GM06990 (cell line): ENCODE results near the gene BRME1.

Experiments used
- DNase-seq: peaks from one replicate; pipeline ENCODE4 v3.0.0-alpha.2; 2011; ENCODE audit not compliant: insufficient read length; ENCODE audit errors: extremely low read depth
- H3K27me3 ChIP-seq: replicated peaks from 2 replicates; pipeline ENCODE4 v1.6.0; 2011; ENCODE audit warnings: low read length; ENCODE audit not compliant: control insufficient read depth, insufficient read depth
- H3K36me3 ChIP-seq: 2 replicates; pipeline ENCODE4 v1.5.1; 2011; ENCODE audit warnings: low read length; ENCODE audit not compliant: control insufficient read depth, insufficient read depth
- H3K4me3 ChIP-seq: replicated peaks from 2 replicates; pipeline ENCODE4 v1.5.1; 2011; ENCODE audit warnings: low read depth, mild to moderate bottlenecking, control low read depth, low read length
- TF ChIP-seq, protein P1 (sequence below): IDR thresholded peaks from 2 replicates; pipeline ENCODE4 v1.5.1; 2011; ENCODE audit warnings: low read length, control low read depth, mild to moderate bottlenecking, inconsistent platforms; ENCODE audit not compliant: insufficient read depth, poor library complexity, severe bottlenecking

Gene BRME1

DNA sequence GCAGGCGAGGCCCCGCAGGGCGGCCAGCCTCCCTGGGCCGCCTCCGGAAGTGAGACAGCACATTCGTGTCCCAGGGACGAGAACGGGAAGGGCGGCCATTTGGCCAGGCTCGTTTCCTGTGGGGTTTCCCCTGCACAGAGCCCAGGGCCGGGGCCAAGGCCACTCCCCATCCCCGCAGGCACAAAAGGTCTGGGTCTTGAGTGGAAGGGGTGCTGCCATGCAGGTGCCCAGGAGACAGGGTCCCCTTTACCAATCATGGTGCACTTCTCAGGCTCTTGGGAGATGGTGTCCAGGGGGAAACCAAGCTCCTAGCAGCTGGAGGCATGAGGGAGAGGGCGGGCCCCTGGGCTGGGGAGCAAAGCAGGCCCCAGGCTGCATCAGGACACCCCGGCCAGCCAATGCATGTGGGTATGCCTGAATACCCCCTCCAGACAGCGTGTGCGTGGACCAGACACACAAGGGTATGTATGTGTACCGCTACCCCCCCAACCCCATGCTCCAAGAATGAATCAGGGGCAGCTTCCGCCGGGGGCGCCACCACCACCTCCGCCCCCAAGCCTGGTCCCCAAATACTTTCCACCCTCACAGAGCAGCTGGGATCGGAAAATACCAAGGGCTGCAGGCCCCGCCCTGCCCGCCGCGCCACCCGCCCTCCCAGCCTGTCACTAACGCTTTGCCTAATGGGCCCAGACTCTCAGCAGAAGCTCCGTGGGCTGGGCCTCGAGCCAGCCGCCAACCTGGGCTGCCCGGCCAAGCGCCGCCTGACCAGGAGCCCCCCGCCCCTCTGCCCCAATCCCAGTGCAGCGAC lies 66.6 kb downstream of the BRME1 start:
- H3K27me3 ChIP-seq, result no peaks in the 10 kb centered on the region
- TF ChIP-seq, protein P1, sequence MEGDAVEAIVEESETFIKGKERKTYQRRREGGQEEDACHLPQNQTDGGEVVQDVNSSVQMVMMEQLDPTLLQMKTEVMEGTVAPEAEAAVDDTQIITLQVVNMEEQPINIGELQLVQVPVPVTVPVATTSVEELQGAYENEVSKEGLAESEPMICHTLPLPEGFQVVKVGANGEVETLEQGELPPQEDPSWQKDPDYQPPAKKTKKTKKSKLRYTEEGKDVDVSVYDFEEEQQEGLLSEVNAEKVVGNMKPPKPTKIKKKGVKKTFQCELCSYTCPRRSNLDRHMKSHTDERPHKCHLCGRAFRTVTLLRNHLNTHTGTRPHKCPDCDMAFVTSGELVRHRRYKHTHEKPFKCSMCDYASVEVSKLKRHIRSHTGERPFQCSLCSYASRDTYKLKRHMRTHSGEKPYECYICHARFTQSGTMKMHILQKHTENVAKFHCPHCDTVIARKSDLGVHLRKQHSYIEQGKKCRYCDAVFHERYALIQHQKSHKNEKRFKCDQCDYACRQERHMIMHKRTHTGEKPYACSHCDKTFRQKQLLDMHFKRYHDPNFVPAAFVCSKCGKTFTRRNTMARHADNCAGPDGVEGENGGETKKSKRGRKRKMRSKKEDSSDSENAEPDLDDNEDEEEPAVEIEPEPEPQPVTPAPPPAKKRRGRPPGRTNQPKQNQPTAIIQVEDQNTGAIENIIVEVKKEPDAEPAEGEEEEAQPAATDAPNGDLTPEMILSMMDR, result no peak
- peaks cover 8% of the 10 kb centered on the region for H3K36me3 ChIP-seq
- DNase-seq, result peak; percentile 90
- H3K4me3 ChIP-seq, result peak overlapping the region; percentile 72

DNA sequence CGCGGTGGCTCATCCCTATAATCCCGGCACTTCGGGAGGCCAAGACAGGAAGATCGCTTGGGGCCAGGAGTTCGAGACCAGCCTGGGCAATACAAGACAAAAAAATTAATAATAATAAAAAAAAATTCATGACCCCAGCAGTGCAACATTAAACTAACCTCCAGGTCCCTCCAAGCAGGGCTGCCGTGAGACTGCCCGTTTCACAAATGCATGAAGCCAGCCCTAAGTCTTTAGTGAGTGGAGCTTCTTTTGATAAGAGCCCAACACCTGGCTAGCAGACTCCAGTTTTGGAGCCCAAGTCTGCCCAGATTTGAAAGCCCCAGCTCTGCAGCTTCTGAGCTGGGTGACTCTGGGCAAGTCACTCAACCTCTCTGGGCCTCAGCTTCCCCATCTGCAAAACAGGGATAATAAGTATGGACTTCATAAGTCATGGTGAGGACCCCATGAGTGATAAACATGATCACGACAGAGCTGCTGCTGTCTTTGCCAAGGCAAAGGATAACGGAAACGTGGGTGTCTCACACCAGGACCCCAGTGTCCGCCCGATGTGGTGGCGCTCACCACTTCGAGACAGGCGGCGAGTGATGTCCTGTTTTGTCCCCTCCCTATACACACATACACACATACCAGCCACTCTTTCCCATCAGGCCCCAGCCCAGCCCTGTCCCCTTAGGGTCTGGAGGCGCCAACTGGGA lies 67.3 kb downstream of the BRME1 start:
- Histone ChIP-seq H3K4me3 (peak overlapping the region; percentile 72), H3K36me3 (peaks cover 10% of the 10 kb centered on the region)

DNA sequence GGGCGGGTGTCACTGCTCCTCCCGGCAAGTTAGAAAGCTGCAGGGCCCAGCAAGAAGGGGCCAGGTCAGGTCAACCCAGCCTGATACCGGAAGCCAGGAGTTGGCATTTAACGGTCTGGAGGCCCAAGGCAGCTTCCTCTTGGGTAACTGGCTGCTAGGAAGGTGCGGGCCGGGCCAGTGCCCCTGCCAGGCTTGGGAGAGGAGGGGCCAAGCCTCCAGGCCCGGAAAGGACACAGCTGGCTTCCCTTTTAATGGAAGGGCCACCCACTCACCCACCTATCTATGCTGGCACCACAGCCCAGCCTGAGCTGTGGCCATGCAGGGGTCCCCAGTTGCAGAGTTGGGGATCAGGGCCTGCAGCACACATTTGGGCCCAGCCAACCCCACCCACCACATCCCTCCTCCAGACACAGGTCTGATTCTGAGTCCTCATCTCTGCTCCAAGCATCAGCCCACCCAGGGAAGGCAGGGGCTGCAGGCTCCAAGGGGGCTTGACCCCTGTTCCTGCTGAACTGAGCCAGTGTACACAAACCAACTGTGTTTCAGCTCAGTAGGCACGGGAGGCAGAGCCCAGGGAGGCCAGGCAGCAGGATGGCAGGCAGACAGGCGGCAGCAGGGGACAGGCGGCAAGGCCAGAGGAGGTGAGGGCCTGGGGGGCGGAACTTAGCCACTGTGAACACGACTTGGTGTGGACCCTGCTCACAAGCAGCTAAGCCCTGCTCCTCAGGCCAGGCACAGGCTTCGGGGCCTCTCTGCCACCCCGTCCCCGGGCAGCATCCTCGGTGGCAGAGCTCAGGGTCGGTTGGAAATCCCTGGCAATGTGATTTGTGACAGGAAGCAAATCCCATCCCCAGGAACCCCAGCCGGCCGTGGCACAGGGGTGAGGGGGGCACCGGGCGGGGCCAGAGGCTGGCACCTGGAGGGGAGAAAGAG lies 69.9 kb downstream of the BRME1 start:
- Histone ChIP-seq H3K27me3 (no peaks in the 10 kb centered on the region), H3K4me3 (peak overlapping the region; percentile 40), H3K36me3 (peaks cover 11% of the 10 kb centered on the region)
- DNase-seq, result no peak
- TF ChIP-seq, protein P1, result no peak

More for the DNA sequence above, 67.3 kb downstream of the BRME1 start:
- DNase-seq, result no peak
- TF ChIP-seq, protein P1, result no peak
- H3K27me3 ChIP-seq, result no peaks in the 10 kb centered on the region

DNA sequence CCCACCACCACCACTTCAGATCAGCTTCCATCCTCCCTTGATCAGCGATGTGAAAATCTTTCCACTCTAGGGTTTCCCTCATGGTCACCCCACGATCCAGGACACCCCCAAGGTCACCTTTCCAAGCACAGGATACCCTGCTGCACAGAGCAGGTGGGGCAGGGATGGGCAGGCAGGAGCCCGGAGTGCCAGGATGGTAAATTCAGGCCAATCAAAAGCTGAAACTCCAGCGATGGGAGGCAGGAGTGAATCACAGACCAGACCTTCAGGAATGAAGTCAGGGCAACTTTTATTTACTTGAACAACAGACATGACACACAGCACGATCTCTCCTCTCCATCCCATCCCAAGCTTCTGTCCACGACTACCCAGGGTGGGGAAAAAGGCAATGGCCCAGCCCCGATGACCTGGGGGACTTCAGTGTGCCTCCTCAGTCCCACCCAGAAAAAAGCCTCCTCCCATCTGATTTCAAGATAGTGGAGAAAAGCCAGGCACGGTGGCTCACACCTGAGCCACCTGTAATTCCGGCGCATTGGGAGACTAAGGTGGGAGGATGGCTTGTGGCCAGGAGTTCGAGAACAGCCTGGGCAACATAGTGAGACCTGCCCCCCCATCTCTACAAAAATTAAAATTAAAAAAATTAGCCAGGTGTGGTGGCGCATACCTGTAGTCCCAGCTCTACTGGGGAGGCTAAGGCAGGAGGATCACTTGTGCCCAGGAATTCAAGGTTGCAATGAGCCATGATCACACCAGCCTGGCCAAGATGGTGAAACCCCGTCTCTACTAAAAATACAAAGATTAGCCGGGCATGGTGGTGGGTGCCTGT lies 71.5 kb downstream of the BRME1 start:
- no peak overlapping the region for H3K4me3 ChIP-seq

More for the DNA sequence above, 71.5 kb downstream of the BRME1 start:
- H3K27me3 ChIP-seq, result no peaks in the 10 kb centered on the region
- TF ChIP-seq, protein P1, result no peak
- DNase-seq, result no peak
- H3K36me3 ChIP-seq, result peaks cover 17% of the 10 kb centered on the region
